Nucleus accumbens (tissue), 56 donors: Measurements from ENCODE around the gene ACSF2.
"Not testable (repeated sequence)": the region's sequence is repeated elsewhere in the genome, so short reads cannot be mapped to it uniquely, and the experiment has no call there.

Experiments used
- DNase-seq, 56 donors: peaks; one replicate each; lab custom pipeline; 2025; lab: John Stamatoyannopoulos, UW

The ACSF2 gene, protein sequence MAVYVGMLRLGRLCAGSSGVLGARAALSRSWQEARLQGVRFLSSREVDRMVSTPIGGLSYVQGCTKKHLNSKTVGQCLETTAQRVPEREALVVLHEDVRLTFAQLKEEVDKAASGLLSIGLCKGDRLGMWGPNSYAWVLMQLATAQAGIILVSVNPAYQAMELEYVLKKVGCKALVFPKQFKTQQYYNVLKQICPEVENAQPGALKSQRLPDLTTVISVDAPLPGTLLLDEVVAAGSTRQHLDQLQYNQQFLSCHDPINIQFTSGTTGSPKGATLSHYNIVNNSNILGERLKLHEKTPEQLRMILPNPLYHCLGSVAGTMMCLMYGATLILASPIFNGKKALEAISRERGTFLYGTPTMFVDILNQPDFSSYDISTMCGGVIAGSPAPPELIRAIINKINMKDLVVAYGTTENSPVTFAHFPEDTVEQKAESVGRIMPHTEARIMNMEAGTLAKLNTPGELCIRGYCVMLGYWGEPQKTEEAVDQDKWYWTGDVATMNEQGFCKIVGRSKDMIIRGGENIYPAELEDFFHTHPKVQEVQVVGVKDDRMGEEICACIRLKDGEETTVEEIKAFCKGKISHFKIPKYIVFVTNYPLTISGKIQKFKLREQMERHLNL

DNA sequence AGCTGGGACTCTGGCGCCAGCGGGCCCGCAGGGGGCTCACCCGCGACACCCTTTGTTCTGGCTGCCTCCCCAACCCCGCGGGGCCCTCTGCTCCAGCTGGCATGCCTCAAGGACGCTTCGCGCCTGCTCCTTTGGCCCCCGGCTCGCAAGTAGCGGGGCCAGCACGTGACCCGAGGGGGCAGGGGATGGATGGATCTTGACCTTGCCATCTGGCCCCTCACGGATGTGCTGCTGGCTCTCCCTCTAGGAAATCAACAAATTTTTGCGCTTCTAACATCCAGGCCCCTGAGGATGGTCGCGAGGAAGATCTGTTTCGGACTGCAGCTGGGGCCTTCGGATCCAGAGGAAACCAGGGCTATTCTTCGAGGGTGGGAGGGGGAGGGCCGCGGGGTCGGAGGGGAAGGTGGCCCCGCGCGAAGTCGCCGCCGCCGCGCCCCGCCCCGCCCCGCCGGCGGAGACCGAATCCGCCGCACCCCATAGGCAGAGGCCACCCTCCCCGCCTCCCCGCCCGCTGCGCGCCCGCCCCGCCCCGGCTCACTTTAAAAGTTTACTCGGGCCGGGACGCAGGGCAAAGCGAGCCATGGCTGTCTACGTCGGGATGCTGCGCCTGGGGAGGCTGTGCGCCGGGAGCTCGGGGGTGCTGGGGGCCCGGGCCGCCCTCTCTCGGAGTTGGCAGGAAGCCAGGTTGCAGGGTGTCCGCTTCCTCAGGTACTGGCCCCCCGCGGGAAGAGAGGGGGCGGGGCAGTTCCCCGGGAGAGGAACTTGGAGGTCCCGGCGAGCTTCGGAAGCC is at the start of gene ACSF2:
TSS of gene ACSF2 (plus strand) at position 537 of the 790 bp plus-strand sequence. CDS start at position 581, 44 bp downstream.
- peak in 28 of 56 donors; percentile 3 to 64 (median 15) for DNase-seq

DNA sequence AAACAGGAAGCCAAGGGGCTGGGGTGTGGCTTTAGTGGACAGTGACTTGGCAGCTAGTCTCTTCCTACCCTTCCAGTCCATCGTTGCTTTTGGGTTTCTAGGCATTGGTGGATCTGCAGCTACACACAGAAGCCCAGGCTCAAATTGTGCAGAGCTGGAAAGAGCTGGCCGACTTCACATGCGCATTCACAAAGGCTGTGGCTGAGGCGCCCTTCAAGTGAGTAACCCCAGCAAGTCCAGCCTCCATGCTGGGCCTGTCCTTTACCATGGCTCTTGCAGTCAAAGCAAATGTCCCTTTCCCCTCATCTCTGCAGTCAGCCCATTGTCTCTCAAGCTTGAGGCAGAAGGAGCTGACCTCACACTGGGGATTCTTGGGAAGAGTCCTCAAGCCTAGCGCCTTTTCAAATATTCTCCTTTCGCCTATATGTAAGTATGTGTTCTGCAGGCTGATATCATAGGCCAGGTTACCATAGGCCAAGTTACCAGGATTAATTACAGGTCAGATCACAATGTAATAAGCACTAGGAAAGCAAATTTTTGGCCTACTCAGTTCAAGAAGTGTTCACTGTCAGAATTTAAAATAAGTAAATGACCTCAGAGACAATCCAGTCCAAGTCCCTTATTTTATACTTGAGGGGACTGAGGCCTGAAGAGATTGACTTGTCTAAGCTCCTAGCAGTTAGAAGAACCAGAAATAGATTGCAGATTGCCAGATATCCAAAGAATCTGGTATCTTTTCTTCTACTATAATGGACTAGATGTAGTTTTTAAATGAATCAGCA is 46.5 kb upstream of the ACSF2 start:
- DNase-seq, result no peak

DNA sequence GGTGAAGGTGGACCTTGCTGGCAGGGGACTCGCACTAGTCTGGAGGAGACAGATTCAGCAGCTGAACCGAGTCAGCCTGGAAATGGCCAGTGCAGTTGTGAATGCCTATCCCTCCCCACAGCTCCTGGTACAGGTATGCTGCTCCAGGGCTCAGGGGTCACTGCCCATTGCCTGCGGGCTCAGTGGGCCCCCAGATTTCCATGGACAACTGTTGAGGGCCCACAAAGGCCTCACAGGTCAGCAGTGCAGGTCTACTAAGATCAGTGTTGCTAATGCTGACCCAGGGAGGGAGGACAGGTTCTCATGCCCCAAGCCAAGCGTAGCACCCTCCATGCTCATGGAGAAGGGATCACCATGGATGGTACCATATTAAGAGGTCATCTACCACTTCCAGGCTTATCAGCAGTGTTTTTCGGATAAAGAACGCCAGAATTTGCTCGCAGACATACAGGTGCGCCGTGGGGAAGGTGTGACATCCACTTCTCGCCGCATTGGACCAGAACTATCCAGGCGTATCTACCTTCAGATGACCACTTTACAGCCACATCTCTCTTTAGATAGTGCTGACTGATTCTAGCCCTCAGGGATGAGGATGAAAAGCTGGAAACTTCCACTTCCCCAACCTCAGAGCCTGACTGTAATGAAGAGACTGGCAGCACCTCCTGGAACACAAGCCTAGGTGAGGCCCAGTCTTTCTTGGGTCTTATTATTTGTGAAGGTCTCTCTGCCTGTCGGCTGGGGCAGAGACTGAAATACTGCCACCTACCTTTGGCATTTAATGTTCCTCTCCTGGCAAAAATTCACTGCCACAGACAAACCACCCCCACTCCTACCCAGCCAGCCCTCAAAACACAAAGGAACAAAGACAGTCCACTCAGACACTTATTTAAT is 45.4 kb upstream of the ACSF2 start:
- DNase-seq, result no peak

DNA sequence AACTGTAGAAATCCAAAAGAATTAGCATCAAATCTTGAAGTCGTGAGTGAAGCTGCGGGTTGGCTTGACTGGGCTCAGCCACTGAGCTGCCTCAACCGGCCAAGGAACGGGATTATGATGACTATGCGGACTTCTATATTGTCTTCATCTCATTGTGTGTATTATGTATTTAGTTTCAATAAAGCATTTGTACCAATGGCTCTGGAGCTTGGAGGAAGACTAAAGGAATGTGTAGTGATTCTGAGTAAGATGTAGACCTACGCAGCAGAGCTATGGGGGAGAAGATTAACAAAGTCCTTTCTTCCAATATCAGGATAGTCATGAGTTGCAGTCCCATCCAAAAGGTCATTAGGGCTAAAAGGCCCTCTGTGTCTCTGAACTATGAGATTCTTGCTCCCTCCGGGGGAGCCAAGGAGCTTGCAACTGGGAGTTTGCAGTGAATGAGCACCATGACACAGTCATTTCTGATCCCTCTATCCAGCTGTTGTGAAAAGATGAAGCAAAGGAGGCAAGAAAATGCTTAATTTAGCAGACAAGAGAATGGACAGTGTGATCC is 44.7 kb upstream of the ACSF2 start:
- no peak for DNase-seq

DNA sequence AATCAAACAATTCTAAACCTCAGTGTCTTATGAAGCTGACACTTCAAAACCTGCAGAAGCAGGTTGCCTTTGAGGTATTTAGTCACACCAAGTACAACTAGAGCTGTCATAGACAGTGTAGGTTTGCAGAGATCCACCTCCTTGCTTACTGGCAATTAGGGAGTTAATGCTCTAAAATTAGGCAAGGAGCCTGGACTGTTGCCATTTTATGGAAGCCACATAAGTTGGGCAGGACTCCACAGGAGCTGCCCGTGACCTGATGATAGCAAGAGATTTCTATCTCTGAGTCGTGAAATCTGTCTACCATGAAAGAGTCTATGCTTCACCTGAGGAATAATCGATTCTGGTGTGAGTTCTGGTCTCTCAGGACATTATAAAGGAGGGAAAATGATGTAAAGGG is 44.1 kb upstream of the ACSF2 start:
- DNase-seq, result no peak

DNA sequence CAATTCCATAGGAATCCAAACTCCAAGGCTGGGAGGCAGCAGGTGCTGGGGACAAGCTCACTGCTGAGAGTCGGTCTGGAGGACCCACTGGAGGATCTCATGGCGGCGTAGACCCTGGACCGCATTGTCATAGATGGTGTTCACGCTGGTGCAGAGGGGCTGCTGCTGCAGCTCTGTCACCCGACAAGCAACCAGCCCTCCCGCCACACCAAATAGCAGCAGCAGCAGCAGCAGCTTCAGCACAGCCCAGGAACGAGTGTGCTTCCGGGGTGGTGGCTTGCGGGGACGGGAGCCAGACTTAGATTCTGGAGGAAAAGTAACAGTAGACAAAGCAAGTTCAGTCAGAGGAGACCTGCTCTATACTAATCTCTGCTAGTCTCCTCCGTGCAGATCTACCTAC is 43.1 kb upstream of the ACSF2 start:
- DNase-seq, result no peak

DNA sequence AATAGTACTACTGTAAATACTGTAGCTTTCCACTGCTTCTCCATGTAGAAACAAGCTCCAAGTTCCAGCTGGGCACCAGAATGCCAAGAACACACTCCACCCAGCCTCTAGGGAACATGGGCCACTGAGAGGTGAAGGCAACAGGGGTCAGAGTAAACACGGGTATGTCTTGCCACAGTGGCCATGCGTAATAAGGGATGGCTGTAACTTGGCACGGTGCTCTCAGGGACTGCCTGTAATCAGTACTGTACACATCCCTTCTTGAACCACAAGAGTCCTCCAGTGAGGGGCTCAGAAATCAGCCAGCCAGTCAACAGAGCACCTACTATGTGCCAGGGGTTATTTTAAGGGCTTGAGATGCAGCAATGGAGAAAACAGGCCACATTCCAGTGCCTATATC is 39.5 kb upstream of the ACSF2 start:
- DNase-seq, result no peak

DNA sequence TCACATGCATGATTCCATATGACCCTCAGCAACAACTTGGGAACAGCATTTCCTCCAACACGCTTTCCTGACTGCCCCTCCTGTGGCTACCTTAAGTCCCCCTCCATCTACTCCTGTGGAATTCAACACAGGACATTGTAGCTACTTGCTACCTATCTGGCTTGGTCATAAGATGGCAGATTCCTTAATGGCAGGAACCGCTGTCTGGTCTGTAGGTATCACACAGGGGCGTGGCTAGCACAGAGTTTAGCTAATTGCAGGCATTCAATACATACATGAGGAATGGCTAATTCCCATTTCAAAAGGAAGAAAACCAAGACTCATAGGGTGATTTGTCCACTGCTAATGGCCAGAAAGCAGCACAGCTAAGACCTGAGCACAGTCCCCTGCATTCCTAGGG is 37.3 kb upstream of the ACSF2 start:
- DNase-seq, result no peak

DNA sequence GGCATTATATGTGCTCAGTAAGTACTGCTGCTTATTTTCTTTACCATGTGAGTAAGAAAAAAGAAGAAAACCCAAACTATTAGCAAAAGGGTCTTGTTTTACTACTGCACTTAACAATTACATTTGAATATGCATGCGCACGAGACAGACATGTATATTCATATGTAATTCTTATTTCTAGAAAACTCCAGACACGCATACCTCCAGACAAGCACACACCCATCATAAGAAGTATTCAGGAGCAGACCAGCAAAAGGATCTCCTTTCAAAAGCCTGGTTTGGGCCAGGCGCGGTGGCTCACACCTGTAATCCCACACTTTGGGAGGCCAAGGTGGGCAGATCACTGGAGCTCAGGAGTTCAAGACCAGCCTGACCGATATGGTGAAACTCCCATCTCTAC is 36.5 kb upstream of the ACSF2 start:
- DNase-seq, result no peak

DNA sequence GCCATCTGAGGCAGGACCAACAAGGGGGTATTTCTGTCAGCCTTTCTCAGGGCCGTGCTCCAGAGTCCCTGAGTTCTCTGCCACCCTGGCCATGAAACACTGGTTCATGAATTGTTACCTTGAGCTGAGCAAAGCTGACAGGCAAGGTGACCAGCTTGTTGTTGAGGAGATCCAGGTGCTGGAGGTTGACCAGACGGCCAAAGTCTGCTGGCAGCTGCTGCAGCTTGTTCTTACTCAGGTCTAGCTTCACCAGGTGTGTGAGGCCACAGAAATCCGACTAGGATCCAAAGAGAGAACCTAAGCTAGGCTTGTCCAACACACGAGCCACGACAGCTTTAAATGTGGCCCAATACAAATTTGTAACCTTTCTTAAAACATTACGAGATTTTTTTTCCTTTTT is 33.4 kb upstream of the ACSF2 start:
- no peak for DNase-seq

DNA sequence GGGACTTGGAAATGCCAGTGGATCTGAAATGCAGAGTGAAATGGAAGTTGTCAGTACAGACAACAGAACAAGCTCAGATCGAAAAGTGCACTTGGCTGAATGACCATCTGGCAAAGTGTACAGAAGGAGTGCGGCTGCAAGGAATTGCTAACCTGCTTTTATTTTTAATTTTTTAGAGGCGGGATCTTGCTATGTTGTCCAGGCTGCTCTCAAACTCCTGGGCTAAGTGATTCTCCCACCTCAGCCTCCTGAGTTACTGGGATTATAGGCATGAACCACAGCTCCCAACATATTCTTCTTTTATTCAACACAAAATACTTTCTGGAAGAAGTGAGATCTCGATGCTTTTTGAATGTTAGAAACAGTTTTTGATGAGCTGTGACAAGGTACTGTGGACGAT is 32.3 kb upstream of the ACSF2 start:
- no peak for DNase-seq

DNA sequence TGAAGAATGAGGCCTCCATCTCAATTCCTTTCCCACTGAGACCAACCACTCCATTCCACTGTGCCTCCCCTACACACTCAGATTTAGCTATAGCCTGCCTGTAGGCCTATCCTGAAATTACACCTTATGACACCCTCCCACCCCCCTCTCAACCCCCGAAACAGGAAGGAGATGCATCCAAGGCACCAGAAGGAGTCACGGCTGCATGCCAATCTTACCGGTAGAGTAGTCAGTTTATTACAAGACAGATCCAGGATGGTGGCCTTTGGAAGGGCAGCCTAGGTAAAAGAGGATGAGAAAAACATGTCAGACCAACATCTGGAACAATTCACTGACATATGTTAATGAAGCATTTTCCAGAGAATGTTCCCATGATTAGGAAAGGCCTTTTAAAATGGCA is 31.3 kb upstream of the ACSF2 start:
- DNase-seq, result no peak

DNA sequence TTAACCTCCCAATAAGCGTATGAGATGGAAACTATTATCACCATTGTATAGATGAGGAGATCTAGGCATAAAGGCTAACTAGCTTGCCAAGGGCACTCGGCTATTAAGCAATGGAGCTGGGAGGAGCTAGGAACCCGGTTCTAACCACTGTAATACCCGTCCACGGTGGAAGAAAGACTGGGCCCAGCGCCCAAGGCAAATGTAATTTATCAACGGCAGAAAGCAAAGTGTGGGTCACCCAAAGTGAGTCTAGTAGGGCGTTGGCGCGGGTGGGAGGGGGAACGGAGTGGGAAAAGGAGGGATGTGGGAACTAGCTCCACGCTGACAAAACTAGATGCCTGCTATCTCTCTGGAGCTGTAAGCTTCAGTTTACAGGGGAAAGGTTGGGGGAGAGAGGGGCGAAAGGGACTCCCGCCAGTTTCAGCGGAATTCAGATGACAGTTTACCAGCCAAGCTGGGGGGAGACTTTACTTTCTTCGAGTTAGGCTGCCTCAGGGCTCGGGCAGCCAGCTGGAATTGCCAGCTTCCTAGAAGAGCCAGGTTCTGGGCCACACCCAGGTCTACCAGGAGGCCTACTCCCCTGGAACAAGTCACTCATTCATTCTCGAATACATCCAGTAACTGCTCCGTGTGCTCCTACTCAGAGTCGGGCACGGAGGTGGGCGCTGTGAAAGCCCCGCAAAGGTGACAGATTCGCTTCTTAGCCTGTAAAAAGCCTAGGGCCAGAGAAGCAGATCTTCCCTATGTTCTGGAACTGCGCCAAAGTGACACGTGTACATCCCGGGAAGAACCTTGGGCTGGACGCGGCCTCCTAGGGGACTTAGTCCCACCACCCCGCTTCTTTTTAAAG is 29.5 kb upstream of the ACSF2 start:
- peak in 8 of 56 donors; percentile 3 to 31 (median 20) for DNase-seq

DNA sequence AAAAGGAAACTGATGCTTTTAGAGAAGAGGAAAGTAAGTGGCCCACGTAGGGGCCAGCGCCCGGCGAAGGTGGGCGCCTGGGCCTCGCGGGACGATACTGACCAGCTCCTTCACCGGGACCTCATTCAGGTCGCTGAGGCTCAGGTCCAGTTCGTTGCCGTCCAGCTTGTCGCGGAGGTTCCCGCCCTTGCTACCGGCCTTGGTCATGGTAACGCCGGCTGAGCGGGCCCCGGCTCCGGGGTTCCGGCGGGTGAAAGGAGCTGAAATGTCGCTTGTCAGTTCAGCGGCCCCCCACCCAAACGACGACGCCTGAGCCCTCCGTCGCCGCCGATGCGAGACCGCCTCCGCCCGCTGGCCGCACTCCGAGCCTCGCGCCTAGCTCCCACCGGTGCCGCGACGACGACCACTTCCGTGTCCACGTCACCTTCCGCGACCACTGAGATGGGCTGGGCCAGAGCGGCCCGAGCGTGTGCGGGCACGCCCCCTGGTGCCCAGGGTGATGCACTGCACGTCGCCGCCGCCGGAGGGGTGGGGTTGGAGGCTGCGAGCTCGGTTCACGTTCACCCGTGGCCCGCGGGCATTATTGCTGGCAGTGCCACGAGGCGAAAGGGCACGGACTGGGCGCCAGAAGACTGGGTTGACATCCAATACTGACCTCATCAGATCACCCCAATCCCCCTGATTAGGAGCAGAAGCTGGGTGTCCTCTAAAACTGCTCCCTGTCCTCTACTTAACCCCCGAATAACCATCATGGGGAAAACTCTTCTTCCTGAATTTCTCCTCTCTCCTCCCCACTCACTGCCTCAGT is 28.7 kb upstream of the ACSF2 start, which contains the start of gene LRRC59:
TSS of gene LRRC59 (minus strand) at position 413 of the 808 bp plus-strand sequence. CDS start at position 207, 206 bp downstream.
- DNase-seq, result peak in 55 of 56 donors; percentile 20 to 89 (median 72)

DNA sequence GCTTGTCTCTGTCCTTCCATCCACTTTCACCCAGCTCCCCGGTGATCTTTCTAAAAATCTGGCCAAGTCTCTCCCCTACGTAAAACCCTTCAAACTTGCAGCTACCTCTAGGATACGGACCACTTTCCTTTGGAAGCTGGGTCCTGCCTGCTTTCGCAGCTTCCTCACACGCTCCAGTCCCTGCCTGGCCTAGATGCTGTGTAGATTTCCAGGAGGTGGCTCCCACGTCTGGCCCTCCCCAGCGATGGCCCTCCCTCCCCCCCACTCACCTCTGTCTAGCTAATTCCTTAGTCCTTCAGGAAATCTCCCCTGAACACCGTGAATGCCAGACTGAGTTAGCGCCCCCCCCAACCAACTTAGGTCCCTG is 28.1 kb upstream of the ACSF2 start:
- no peak for DNase-seq

DNA sequence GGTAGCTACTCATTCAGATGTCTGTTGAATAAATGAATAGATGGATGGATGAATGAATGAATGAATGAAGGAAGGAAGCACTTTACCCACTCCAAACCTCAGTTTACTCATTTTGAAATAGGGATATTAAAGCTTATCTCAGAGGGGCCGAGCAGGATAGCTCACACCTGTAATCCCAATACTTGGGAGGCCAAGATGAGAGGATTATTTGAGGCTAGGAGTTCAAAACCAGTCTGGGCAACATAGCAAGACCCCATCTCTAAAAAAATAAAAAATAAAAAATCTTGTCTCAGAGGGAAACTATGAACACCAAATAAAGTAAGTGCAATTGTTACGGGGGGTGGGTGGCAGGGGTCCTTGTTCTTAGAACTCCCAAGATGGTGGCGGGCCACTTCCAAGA is 27.3 kb upstream of the ACSF2 start:
- not testable (repeated sequence) for DNase-seq

DNA sequence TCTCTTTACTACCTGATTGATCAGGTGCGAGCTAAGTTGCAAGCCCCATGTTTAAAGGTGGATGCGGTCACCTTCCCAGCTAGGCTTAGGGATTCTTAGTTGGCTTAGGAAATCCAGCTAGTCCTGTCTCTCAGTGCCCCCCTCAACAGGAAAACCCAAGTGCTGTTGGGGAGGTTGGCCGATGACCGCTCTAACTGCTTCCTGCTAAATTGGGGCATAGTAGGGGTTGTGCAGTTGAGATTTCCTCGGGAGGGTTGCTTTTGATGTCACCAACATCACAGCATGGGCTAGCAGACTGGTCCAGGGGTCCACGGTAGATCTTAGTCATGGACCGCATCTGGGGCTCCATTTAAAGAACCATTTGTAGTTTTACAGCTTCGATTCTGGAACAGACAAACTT is 26.4 kb upstream of the ACSF2 start:
- DNase-seq, result not testable (repeated sequence)
